ENCODE data around the gene ARHGAP12. TPM values are rescaled to one million over a fixed set of nuclear protein-coding genes. Genes with fewer than 3 reads are reported as not detected.
A peak's percentile ranks its signal among the peaks of the same experiment; 100 is the strongest.

The ARHGAP12 gene
- total RNA-seq, 2 experiments from 2014 or later: 5.5 to 6.4 TPM

- intact Hi-C loops (cut with DNase I, micrococcal nuclease): no loop called here
- Mint-ChIP-seq H3K9me3 (ENCODE audit: low read depth) (no peaks in the 10 kb centered on the region), H3K4me3 (no peak overlapping the region), H3K36me3 (ENCODE audit: low read depth) (no peaks in the 10 kb centered on the region), H3K27ac (no peak overlapping the region), H3K4me1 (peaks cover 8% of the 10 kb centered on the region), H3K27me3 (no peaks in the 10 kb centered on the region)
- ChIA-PET POLR2A (interaction anchor here (0.5 to 0.7 kb wide), 3 partner anchors 127 to 428 kb away, joined by 3 to 6 read pairs (median 3); no protein-coding TSS in a partner anchor), CTCF (interaction anchor here (0.7 kb wide), 1 partner anchor 84 kb away, joined by 3 read pairs; no protein-coding TSS in a partner anchor)
- DNase-seq: no peak
- ATAC-seq: no peak
Measured at GRCh38 chr10:31932838-31933237, 4.2 kb upstream of the ARHGAP12 start.

GRCh38 chr10:31930856-31931255 is 2.2 kb upstream of the ARHGAP12 start:
- POLR2A ChIA-PET: no interaction called here
- CTCF ChIA-PET: interaction anchor here (0.6 to 2.9 kb wide), 3 partner anchors 10 to 69 kb away, joined by 3 to 22 read pairs (median 5); no protein-coding TSS in a partner anchor

DNA sequence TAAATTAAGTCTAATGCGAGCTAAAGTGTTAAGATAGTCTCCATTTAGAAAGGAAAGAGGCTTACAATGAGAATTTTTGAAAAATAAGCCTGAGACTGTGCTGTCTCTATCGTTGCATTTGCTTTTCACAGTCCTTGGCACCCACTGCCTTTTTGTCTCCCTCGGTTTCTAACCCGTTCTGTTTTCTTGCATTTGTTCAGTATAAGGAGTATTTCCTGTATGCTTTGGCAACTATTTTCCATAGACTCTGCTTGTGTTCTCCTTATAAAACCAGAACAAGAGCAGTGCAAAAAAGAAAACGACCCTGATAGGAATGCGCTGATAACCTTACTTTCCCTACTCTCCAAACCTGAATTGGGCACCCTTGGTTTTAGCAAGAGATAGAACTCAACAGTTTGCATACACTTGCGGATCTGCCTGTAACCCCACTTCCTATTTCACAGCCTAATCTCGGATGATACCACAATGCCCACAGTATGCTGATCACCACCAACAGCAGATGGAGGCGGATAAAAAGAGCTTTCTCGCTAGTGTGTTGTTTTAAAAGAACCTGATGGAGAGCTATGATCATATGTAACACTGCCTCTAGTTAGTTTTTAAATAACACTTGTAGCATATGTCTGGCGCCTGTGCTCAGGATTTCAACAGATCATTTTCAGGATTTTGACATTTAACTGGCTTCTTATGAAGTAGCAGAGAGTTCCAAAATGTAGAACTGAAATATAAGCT is 1.6 kb upstream of the ARHGAP12 start:
- DNase-seq: peak; percentile 35
- ChIA-PET POLR2A (no interaction called here), CTCF (interaction anchor here (0.6 to 2.9 kb wide), 7 partner anchors 9 to 104 kb away, joined by 3 to 22 read pairs (median 4); no protein-coding TSS in a partner anchor)
- Mint-ChIP-seq H3K36me3 (ENCODE audit: low read depth) (no peaks in the 10 kb centered on the region), H3K27me3 (no peaks in the 10 kb centered on the region), H3K27ac (peak overlapping the region; percentile 14), H3K4me1 (peaks cover 30% of the 10 kb centered on the region), H3K4me3 (peak overlapping the region; percentile 84), H3K9me3 (ENCODE audit: low read depth) (no peaks in the 10 kb centered on the region)
- peak; percentile 17 for ATAC-seq
- intact Hi-C loops (cut with DNase I, micrococcal nuclease): no loop called here

More at GRCh38 chr10:31930856-31931255, 2.2 kb upstream of the ARHGAP12 start:
- Mint-ChIP-seq H3K36me3 (ENCODE audit: low read depth) (no peaks in the 10 kb centered on the region), H3K27ac (no peak overlapping the region), H3K4me3 (no peak overlapping the region), H3K27me3 (no peaks in the 10 kb centered on the region), H3K9me3 (ENCODE audit: low read depth) (no peaks in the 10 kb centered on the region), H3K4me1 (peaks cover 25% of the 10 kb centered on the region)
- DNase-seq (no peak), ATAC-seq (no peak)
- intact Hi-C loops (cut with DNase I, micrococcal nuclease): no loop called here

- Mint-ChIP-seq H3K27me3 (no peaks in the 10 kb centered on the region), H3K27ac (peak overlapping the region; percentile 58), H3K36me3 (ENCODE audit: low read depth) (no peaks in the 10 kb centered on the region), H3K4me3 (peak overlapping the region; percentile 84), H3K9me3 (ENCODE audit: low read depth) (no peaks in the 10 kb centered on the region), H3K4me1 (peaks cover 36% of the 10 kb centered on the region)
- intact Hi-C loops (cut with DNase I, micrococcal nuclease): loop anchor here (2.0 to 10.0 kb wide), 16 partner anchors 67 to 1227 kb away; partner anchors contain the start of genes EPC1 (in 2 of the 2), CCDC7 (in 1 of the 2) and KIF5B (in 1 of the 2)
- POLR2A ChIA-PET: no interaction called here
- CTCF ChIA-PET: interaction anchor here (0.7 to 2.9 kb wide), 6 partner anchors 9 to 105 kb away, joined by 3 to 22 read pairs (median 4); no protein-coding TSS in a partner anchor
- ATAC-seq: no peak
- peak; percentile 46 for DNase-seq
Measured at GRCh38 chr10:31929261-31930022, 811 bp upstream of the ARHGAP12 start.

- peak; percentile 31 for ATAC-seq
- peak overlapping the region; percentile 84 for H3K4me3 Mint-ChIP-seq
- H3K9me3 Mint-ChIP-seq (ENCODE audit: low read depth): no peaks in the 10 kb centered on the region
- intact Hi-C loops (cut with DNase I, micrococcal nuclease): loop anchor here (1.0 to 10.0 kb wide), 18 partner anchors 65 to 1226 kb away; partner anchors contain the start of genes EPC1 (in 2 of the 2), KIF5B (in 2 of the 2) and CCDC7 (in 1 of the 2)
- ChIA-PET CTCF (interaction anchor here (0.6 to 0.8 kb wide), 3 partner anchors 63 to 440 kb away, joined by 3 to 5 read pairs (median 3); no protein-coding TSS in a partner anchor), POLR2A (no interaction called here)
- H3K27ac Mint-ChIP-seq: peak overlapping the region; percentile 74
- H3K36me3 Mint-ChIP-seq (ENCODE audit: low read depth): no peaks in the 10 kb centered on the region
- peak; percentile 69 for DNase-seq
- H3K4me1 Mint-ChIP-seq: peaks cover 49% of the 10 kb centered on the region
- no peaks in the 10 kb centered on the region for H3K27me3 Mint-ChIP-seq
Measured at GRCh38 chr10:31927884-31928548, 615 bp downstream of the ARHGAP12 start.

- H3K9me3 Mint-ChIP-seq (ENCODE audit: low read depth): no peaks in the 10 kb centered on the region
- H3K4me1 Mint-ChIP-seq: peaks cover 54% of the 10 kb centered on the region
- H3K36me3 Mint-ChIP-seq (ENCODE audit: low read depth): no peaks in the 10 kb centered on the region
- H3K4me3 Mint-ChIP-seq: peak overlapping the region; percentile 84
- DNase-seq (peak; percentile 42), ATAC-seq (peak; percentile 2)
- CTCF ChIA-PET: interaction anchor here (0.6 to 1.3 kb wide), 6 partner anchors 9 to 441 kb away, joined by 3 to 5 read pairs (median 4); no protein-coding TSS in a partner anchor
- H3K27me3 Mint-ChIP-seq: no peaks in the 10 kb centered on the region
- intact Hi-C loops (cut with DNase I, micrococcal nuclease): loop anchor here (2.0 to 10.0 kb wide), 13 partner anchors 65 to 1225 kb away; partner anchors contain the start of genes EPC1 (in 1 of the 2) and KIF5B (in 1 of the 2)
- POLR2A ChIA-PET: no interaction called here
- H3K27ac Mint-ChIP-seq: peak overlapping the region; percentile 74
Measured at GRCh38 chr10:31927565-31927883, 1.1 kb downstream of the ARHGAP12 start.

- no peak for ATAC-seq
- H3K4me1 Mint-ChIP-seq: peaks cover 57% of the 10 kb centered on the region
- intact Hi-C loops (cut with DNase I, micrococcal nuclease): loop anchor here (2.0 to 10.0 kb wide), 13 partner anchors 65 to 1225 kb away; partner anchors contain the start of genes EPC1 (in 1 of the 2) and KIF5B (in 1 of the 2)
Measured at GRCh38 chr10:31926765-31927564, 1.7 kb downstream of the ARHGAP12 start.

GRCh38 chr10:31926160-31926559 is 2.5 kb downstream of the ARHGAP12 start:
- intact Hi-C loops (cut with DNase I, micrococcal nuclease): loop anchor here (2.0 to 10.0 kb wide), 13 partner anchors 64 to 1224 kb away; partner anchors contain the start of genes EPC1 (in 1 of the 2) and KIF5B (in 1 of the 2)
- Mint-ChIP-seq H3K27me3 (no peaks in the 10 kb centered on the region), H3K4me3 (peak overlapping the region; percentile 84), H3K27ac (no peak overlapping the region), H3K4me1 (peaks cover 65% of the 10 kb centered on the region), H3K9me3 (ENCODE audit: low read depth) (no peaks in the 10 kb centered on the region), H3K36me3 (ENCODE audit: low read depth) (peaks cover 1% of the 10 kb centered on the region)
- POLR2A ChIA-PET: no interaction called here
- ATAC-seq: no peak
- CTCF ChIA-PET: interaction anchor here (1.3 kb wide), 1 partner anchor 10 kb away, joined by 4 read pairs; no protein-coding TSS in a partner anchor
- no peak for DNase-seq

More at GRCh38 chr10:31926765-31927564, 1.7 kb downstream of the ARHGAP12 start:
- POLR2A ChIA-PET: no interaction called here
- Mint-ChIP-seq H3K9me3 (ENCODE audit: low read depth) (no peaks in the 10 kb centered on the region), H3K27ac (peak overlapping the region; percentile 74), H3K36me3 (ENCODE audit: low read depth) (no peaks in the 10 kb centered on the region), H3K4me3 (peak overlapping the region; percentile 84), H3K27me3 (no peaks in the 10 kb centered on the region)
- CTCF ChIA-PET: interaction anchor here (0.6 to 1.3 kb wide), 5 partner anchors 9 to 441 kb away, joined by 3 to 4 read pairs (median 3); no protein-coding TSS in a partner anchor
- no peak for DNase-seq

DNA sequence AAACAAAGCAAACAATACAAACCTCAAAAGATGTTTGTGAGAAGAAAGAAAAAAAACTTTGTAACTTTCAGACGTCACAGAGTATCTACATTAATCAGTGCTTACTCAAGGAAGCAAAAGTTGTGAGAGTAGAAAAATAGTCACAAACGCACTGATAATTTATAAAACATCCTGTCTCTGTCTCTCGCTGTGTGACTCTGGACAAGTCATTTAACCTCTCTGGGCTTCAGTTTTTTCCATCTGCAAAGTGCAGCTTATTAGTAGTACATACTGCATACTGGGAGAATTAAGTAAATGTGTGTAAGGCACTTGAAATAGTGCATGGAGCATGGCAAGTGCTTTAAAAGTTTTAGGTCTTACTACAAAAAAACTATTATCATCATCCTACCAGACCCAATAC is 3.8 kb downstream of the ARHGAP12 start:
- DNase-seq: no peak
- ChIA-PET CTCF (interaction anchor here (0.6 to 1.2 kb wide), 2 partner anchors 12 to 65 kb away, joined by 3 to 4 read pairs; no protein-coding TSS in a partner anchor), POLR2A (no interaction called here)
- H3K27ac Mint-ChIP-seq: peak overlapping the region; percentile 74
- H3K4me1 Mint-ChIP-seq: peaks cover 68% of the 10 kb centered on the region
- no peaks in the 10 kb centered on the region for H3K9me3 Mint-ChIP-seq (ENCODE audit: low read depth)
- peak overlapping the region; percentile 11 for H3K4me3 Mint-ChIP-seq
- no peaks in the 10 kb centered on the region for H3K27me3 Mint-ChIP-seq
- ATAC-seq: peak; percentile 18
- intact Hi-C loops (cut with DNase I, micrococcal nuclease): loop anchor here (1.0 to 10.0 kb wide), 17 partner anchors 50 to 1223 kb away; partner anchors contain the start of genes EPC1 (in 1 of the 2) and KIF5B (in 1 of the 2)
- peaks cover 2% of the 10 kb centered on the region for H3K36me3 Mint-ChIP-seq (ENCODE audit: low read depth)

DNA sequence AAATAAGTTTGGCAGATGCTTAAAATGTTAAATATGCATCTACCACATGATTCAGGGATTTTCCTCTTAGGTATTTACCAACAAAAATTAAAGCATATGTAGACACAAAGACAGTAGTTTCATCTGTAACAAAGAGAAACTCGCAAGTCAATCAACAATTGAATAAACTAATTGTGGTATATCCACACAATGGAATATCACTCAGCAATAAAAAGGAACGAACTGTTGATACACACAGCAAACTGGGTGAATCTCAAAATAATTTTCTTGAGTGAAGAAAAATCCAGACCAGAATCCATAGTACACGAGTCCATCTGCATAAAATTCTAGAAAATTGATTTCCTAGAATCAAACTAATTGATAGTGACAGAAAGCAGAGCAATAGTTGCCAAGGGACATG is 5.2 kb downstream of the ARHGAP12 start:
- Mint-ChIP-seq H3K4me3 (no peak overlapping the region), H3K27ac (no peak overlapping the region), H3K4me1 (peaks cover 80% of the 10 kb centered on the region), H3K36me3 (ENCODE audit: low read depth) (peaks cover 2% of the 10 kb centered on the region), H3K27me3 (no peaks in the 10 kb centered on the region), H3K9me3 (ENCODE audit: low read depth) (no peaks in the 10 kb centered on the region)
- CTCF ChIA-PET: no interaction called here
- DNase-seq: no peak
- no peak for ATAC-seq
- POLR2A ChIA-PET: interaction anchor here (0.6 kb wide), 1 partner anchor 938 kb away, joined by 3 read pairs; no protein-coding TSS in a partner anchor
- intact Hi-C loops (cut with DNase I, micrococcal nuclease): loop anchor here (5.0 to 10.0 kb wide), 8 partner anchors 219 to 1219 kb away; partner anchors contain the start of gene EPC1 (in 1 of the 2)

All from activated CD4-positive, alpha-beta T cell treated with anti-CD3 and anti-CD28 coated beads for 36 hours (primary cell).